Measurements from ENCODE around the gene NTNG1. TPM values are rescaled to one million over a fixed set of nuclear protein-coding genes. Genes with fewer than 3 reads are reported as not detected.

NTNG1 gene
- total RNA-seq, 2 donors from 2014 or later: 2.5 to 2.6 TPM

GRCh38 chr1:107529511-107530149, 388.8 kb downstream of the NTNG1 start:
- H3K9me3 Mint-ChIP-seq: no peaks in the 10 kb centered on the region
- peak; percentile 62 for DNase-seq
- H3K4me3 Mint-ChIP-seq: no peak overlapping the region
- H3K4me1 Mint-ChIP-seq: peaks cover 57% of the 10 kb centered on the region
- 35 to 43% methylated on average over 5 to 6 of the region's 6 CpGs for WGBS, 2 experiments (ENCODE audit: insufficient coverage in 1 of 2, insufficient read length in 1 of 2)
- no peak overlapping the region for H3K9ac ChIP-seq (ENCODE audit: extremely low read depth, low read length, poor library complexity, severe bottlenecking)
- no peak overlapping the region for H3K27ac ChIP-seq (ENCODE audit: low read depth, low read length)
- TF ChIP-seq CTCF (conservative IDR thresholded peaks at IDR 0.05): peak; percentile 90
- H3K27me3 Mint-ChIP-seq (ENCODE audit: insufficient read depth): no peaks in the 10 kb centered on the region
- no peaks in the 10 kb centered on the region for H3K36me3 Mint-ChIP-seq (ENCODE audit: low read depth)
- no peak overlapping the region for H3K4me3 ChIP-seq (ENCODE audit: low read length)
- no peaks in the 10 kb centered on the region for H3K27me3 ChIP-seq (ENCODE audit: control insufficient read depth, insufficient read depth, low read length, poor library complexity, severe bottlenecking)
- no peaks in the 10 kb centered on the region for H3K9me3 ChIP-seq (ENCODE audit: control insufficient read depth, low read length)
- H3K27ac Mint-ChIP-seq: no peak overlapping the region
- H3K36me3 ChIP-seq (ENCODE audit: control insufficient read depth, insufficient read depth, low read length): no peaks in the 10 kb centered on the region
- H3K4me1 ChIP-seq (ENCODE audit: control insufficient read depth, insufficient read depth, low read length): peaks cover 4% of the 10 kb centered on the region

- 72 to 100% methylated on average over 2 to 6 of the region's 6 CpGs for WGBS, 2 experiments (ENCODE audit: insufficient coverage in 1 of 2, insufficient read length in 1 of 2)
- no peak for TF ChIP-seq CTCF (conservative IDR thresholded peaks at IDR 0.05)
- no peaks in the 10 kb centered on the region for H3K27me3 Mint-ChIP-seq (ENCODE audit: insufficient read depth)
Measured at GRCh38 chr1:107530543-107530942, 389.7 kb downstream of the NTNG1 start.

GRCh38 chr1:107531065-107531908, 390.4 kb downstream of the NTNG1 start:
- H3K9ac ChIP-seq (ENCODE audit: extremely low read depth, low read length, poor library complexity, severe bottlenecking): no peak overlapping the region
- peaks cover 41% of the 10 kb centered on the region for H3K4me1 Mint-ChIP-seq
- no peaks in the 10 kb centered on the region for H3K9me3 Mint-ChIP-seq
- H3K9me3 ChIP-seq (ENCODE audit: control insufficient read depth, low read length): no peaks in the 10 kb centered on the region
- no peak overlapping the region for H3K27ac Mint-ChIP-seq
- H3K36me3 ChIP-seq (ENCODE audit: control insufficient read depth, insufficient read depth, low read length): no peaks in the 10 kb centered on the region
- H3K4me3 Mint-ChIP-seq: no peak overlapping the region
- no peak overlapping the region for H3K27ac ChIP-seq (ENCODE audit: low read depth, low read length)
- H3K36me3 Mint-ChIP-seq (ENCODE audit: low read depth): no peaks in the 10 kb centered on the region
- no peak for TF ChIP-seq CTCF (conservative IDR thresholded peaks at IDR 0.05)
- no peak for DNase-seq
- H3K4me1 ChIP-seq (ENCODE audit: control insufficient read depth, insufficient read depth, low read length): peaks cover 4% of the 10 kb centered on the region
- no peaks in the 10 kb centered on the region for H3K27me3 Mint-ChIP-seq (ENCODE audit: insufficient read depth)
- no peak overlapping the region for H3K4me3 ChIP-seq (ENCODE audit: low read length)
- WGBS, 2 experiments (ENCODE audit: insufficient coverage in 1 of 2, insufficient read length in 1 of 2): 83 to 84% methylated on average over 5 to 10 of the region's 12 CpGs
- H3K27me3 ChIP-seq (ENCODE audit: control insufficient read depth, insufficient read depth, low read length, poor library complexity, severe bottlenecking): no peaks in the 10 kb centered on the region

More at GRCh38 chr1:107530543-107530942, 389.7 kb downstream of the NTNG1 start:
- H3K36me3 Mint-ChIP-seq (ENCODE audit: low read depth): no peaks in the 10 kb centered on the region
- no peak for DNase-seq
- Histone ChIP-seq H3K36me3 (ENCODE audit: control insufficient read depth, insufficient read depth, low read length) (no peaks in the 10 kb centered on the region), H3K4me1 (ENCODE audit: control insufficient read depth, insufficient read depth, low read length) (peaks cover 4% of the 10 kb centered on the region), H3K27ac (ENCODE audit: low read depth, low read length) (no peak overlapping the region), H3K4me3 (ENCODE audit: low read length) (no peak overlapping the region), H3K27me3 (ENCODE audit: control insufficient read depth, insufficient read depth, low read length, poor library complexity, severe bottlenecking) (no peaks in the 10 kb centered on the region), H3K9ac (ENCODE audit: extremely low read depth, low read length, poor library complexity, severe bottlenecking) (no peak overlapping the region), H3K9me3 (ENCODE audit: control insufficient read depth, low read length) (no peaks in the 10 kb centered on the region)
- H3K4me1 Mint-ChIP-seq: peaks cover 48% of the 10 kb centered on the region
- no peak overlapping the region for H3K27ac Mint-ChIP-seq
- H3K9me3 Mint-ChIP-seq: no peaks in the 10 kb centered on the region
- H3K4me3 Mint-ChIP-seq: no peak overlapping the region
